GM18499 (cell line): ENCODE data around the gene PTER.

Source experiments
- ATAC-seq: cut with Tn5 transposase; IDR thresholded peaks from one replicate; pipeline ENCODE4 v1.9.1; 2021; ENCODE audit warnings: moderate number of reproducible peaks; ENCODE audit not compliant: insufficient read depth, unreplicated experiment

The PTER gene

DNA sequence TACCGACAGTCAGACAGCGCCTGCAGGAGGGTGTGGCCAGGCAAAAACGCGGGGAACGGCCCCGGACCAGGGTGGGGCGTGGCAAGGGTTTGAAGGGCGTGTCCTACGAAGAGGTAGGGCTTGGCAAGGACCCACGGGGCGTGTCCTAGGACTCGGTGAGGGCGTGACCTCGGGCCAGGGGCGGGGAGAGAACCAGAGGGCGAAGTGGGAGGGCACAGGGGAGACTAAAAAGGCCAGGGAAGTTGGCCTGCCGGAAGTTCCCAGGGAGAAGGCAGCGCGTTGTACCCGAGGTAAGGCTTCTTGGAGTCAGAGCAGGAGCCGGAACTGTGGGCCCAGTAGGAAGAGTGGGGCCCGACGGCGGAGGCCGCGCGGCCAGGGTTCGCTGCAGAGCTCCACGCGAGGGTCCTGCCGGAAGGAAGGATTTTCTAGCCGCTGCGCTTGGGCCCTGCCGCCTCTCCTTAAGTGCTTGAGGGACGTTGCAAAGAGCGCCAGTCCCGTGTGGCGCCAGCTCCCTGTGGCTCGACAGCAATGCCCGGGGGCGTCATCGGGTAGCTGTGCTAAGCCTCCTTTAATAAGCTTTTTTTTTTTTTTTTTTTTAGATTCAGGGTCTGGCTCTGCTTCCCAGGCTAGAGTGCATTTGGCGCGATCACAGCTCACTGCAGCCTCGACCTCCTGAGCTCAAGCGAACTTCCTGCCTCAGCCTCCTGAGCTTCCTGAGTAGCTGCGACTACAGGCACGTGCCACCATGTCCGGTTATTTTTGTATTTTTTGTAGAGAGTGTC lies at the start of gene PTER:
Gene PTER (plus strand): TSS at position 253 of the 782 bp plus-strand sequence. CDS start 47,375 bp downstream, outside the sequence.
- ATAC-seq, result peak; percentile 93

- no peak for ATAC-seq
These were observed 44.2 kb upstream of the PTER start for GRCh38 chr10:16392531-16393069.

- no peak for ATAC-seq
These were observed 43.4 kb upstream of the PTER start for GRCh38 chr10:16393271-16393858.

DNA sequence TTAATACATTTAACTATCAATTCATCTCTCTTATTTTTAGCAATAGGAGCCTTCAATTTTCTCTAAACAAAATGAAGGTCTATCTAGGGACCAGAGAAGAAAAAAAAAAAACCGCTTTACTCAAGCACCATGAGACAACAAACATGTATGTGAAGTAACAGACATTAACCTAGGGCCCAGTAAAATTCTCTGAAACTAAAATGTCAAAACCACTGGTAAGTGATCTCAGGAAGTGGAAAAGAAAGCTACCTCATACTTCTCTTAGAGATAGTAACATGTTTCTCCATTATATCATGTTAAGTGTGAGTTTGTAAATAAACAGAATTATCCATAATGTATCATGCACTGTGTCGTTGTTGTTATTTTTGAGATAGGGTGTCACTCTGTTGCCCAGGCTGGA lies 35.4 kb upstream of the PTER start:
- no peak for ATAC-seq

GRCh38 chr10:16408379-16408778 lies 28.4 kb upstream of the PTER start:
- ATAC-seq, result no peak

DNA sequence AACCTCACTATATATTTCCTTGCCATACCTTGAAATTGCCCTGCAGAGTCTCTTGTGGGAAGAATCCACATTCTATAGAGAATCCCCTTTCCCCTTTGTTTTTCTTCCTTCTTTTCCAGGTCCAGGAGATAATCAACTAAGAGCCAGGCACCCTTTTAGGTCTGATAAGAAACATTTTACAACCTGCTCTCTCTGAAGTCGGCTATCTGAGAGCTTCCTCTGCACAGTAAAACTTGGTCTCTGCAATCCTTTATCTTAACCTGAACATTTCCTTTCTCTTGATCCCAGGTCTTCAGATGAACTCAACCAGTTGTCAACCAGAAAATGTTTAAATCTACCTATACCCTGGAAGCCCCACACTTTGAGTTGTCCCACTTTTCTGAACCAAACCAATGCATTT lies 19.5 kb upstream of the PTER start:
- no peak for ATAC-seq

- no peak for ATAC-seq
These were observed 13.2 kb upstream of the PTER start for GRCh38 chr10:16423599-16423998.

DNA sequence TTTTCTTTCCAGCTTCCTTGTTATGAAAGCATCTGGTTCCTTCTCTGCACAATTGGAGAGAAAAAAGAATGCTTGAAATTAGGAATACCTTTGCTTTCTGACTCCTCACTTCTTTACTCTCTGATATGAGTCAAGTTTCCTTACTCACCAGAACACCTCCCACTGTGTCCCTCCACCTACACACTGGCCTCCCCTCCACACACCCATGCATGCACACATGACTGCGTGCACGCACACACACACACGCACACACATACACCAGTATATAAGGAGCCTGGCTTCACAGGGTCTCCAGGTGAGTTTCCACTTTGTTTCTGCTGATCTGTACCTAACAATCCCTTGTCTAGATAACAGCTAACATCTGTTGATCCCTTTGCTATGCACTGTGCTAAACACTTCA lies 11.4 kb upstream of the PTER start:
- no peak for ATAC-seq

DNA sequence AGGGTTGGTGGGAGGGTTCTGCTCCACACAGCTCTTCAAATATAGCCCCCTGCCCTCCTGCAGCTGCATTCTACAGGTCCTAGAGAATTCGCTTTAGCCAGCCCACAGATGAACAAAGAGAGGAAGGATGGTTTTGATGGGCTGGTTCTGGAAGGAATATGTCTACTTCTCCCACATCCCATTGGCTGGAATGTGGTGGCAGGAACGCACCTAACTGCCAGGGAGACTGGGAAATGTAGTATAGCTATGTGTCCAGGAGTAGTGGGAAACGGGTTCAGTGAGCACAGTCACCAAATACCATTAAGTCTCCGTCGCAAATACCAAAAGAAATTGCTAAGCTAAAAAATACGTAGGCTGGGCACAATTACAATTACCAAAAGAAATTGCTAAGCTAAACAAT lies 7.3 kb upstream of the PTER start:
- no peak for ATAC-seq

DNA sequence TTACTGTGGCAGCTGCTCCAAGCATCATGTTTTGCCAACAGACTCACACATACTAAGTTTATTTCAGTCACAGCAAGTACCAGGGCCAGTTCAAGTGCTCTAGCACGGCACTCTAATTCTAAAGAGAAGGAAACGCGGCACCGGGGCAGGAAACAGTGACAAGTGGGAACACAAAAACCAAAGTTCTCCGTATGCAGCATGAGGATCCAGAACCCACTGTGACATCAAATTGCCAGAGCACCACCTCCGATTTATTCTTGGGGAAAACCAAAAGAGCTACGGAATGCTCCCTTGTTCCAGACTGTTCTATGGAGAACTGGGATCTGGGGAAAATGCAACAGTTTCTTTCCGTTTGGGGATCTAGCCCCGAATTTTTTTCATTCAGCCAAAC lies 448 bp upstream of the PTER start:
- ATAC-seq, result peak; percentile 3

DNA sequence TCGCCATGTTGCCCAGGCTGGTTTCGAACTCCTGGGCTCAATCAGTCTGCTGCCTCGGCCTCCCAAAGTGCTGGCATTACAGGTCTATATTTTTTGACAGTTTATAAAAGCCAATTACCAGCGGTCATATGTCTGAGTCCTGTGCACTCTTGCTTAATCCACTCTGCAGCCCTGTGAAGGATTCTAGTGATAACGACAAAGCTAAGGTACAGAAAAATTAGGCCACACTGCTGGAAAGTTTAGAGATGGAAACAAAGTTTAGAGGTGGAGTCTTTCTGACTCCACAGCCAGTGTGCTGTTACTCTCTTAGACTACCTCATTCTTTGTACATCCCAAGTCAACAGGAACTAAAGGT lies 707 bp downstream of the PTER start:
- ATAC-seq, result no peak

DNA sequence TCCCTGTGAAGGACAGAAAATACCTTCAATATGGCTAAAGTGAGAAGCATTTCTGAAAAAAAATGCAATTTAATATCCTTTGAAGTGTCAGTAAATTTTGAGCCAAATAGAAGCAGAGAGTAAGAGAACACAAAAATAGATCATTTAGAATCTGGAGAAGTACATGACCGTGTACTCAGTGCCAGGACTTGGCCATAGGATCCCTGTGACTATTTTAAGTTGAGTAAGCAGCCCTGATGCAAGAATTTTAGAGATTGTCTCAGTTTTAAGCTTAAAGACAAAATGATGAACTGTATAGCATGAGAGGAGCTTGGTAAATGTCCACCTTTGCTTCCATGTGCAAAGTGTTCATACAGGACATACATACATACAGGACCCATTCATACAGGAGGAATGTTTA lies 2.5 kb downstream of the PTER start:
- ATAC-seq, result no peak

GRCh38 chr10:16440396-16441133 lies 3.8 kb downstream of the PTER start:
- ATAC-seq, result no peak

GRCh38 chr10:16441173-16441840 lies 4.5 kb downstream of the PTER start:
- no peak for ATAC-seq

GRCh38 chr10:16442914-16443313 lies 6.1 kb downstream of the PTER start:
- no peak for ATAC-seq

- no peak for ATAC-seq
These were observed 9.1 kb downstream of the PTER start for GRCh38 chr10:16445770-16446469.

GRCh38 chr10:16449454-16449853 lies 12.6 kb downstream of the PTER start:
- no peak for ATAC-seq

DNA sequence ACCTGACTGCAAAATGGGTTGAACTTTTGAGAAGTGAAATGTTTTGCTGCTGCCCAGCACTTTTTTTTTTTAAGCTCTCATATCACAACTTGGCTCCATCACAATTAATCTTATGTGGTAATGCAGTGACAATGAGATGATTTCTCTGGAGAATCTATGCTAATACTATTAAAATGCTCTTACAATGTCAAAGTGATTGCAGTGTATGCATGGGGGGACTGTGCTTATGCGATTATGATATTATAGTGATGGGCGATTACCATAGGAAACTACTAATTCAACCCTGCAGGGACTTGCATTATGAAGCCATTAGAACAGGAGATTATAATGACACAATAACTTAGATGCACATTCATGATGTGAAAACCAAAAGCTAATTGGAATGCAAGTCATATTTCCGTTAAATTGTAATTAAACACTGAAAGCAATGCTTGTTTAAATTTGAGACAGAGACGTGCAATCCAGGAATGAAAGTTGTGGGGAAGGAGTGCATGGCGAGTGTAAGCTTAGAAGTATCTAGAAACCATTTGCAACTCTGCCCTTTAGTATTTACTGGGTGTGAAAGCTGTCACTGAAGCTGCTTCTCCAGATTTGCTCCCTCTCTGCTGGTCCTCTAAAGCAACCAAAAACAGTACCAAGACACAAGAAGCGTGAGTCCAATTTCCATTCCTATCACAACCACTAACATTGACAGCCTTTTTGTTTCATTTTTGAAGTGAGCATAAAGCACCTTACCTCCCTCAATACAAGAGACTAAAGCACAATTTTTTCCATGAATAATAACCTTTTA lies 21.6 kb downstream of the PTER start:
- no peak for ATAC-seq

- ATAC-seq, result no peak
These were observed 22.7 kb downstream of the PTER start for GRCh38 chr10:16459423-16459939.
